ENCODE data around the gene PRUNE1. TPM values are rescaled to one million over a fixed set of nuclear protein-coding genes. Genes with fewer than 3 reads are reported as not detected.

PRUNE1 gene
- total RNA-seq, 1 experiment from 2014 or later = 24.3 TPM

- no peaks in the 10 kb centered on the region; the same call in 1 of the 2 replicates for H3K36me3 ChIP-seq (ENCODE audit: control insufficient read depth, insufficient read depth, low read length)
- no peaks in the 10 kb centered on the region for H3K27me3 Mint-ChIP-seq (ENCODE audit: insufficient read depth, unreplicated experiment)
- no peaks in the 10 kb centered on the region for H3K4me1 Mint-ChIP-seq (ENCODE audit: low read depth, unreplicated experiment)
- H3K27me3 ChIP-seq (replicated peaks; ENCODE audit: control insufficient read depth, insufficient read depth, low read length) = no peaks in the 10 kb centered on the region
- POLR2A ChIA-PET = no interaction called here
- CTCF ChIA-PET = no interaction called here
- H3K4me1 ChIP-seq = no peaks in the 10 kb centered on the region
- H3K27ac Mint-ChIP-seq (ENCODE audit: unreplicated experiment) = no peak overlapping the region
- no peak for DNase-seq
- intact Hi-C loops (cut with micrococcal nuclease; ENCODE audit: unreplicated experiment) = no loop called here
- no peak overlapping the region for H3K4me3 Mint-ChIP-seq (ENCODE audit: unreplicated experiment)
- no peaks in the 10 kb centered on the region for H3K9me3 Mint-ChIP-seq (ENCODE audit: unreplicated experiment)
- no TSS peak for BruUV-seq (replicated peaks)
- TF ChIP-seq CTCF (IDR thresholded peaks at IDR 0.05; ENCODE audit: insufficient read depth in 1 of 2, low read depth in 1 of 2, low read length in 1 of 2, severe bottlenecking in 1 of 2, unreplicated experiment in 1 of 2) = no peak
- H3K9me3 ChIP-seq = no peaks in the 10 kb centered on the region
- no peak overlapping the region for H3K4me3 ChIP-seq (ENCODE audit: low read depth, low read length)
- peaks cover 18% of the 10 kb centered on the region for H3K36me3 Mint-ChIP-seq (ENCODE audit: insufficient read depth, unreplicated experiment)
Observed at GRCh38 chr1:151037032-151037431, 28.8 kb downstream of the PRUNE1 start.

GRCh38 chr1:151039521-151039920, 31.3 kb downstream of the PRUNE1 start:
- Mint-ChIP-seq H3K4me1 (ENCODE audit: low read depth, unreplicated experiment) (no peaks in the 10 kb centered on the region), H3K9me3 (ENCODE audit: unreplicated experiment) (no peaks in the 10 kb centered on the region), H3K4me3 (ENCODE audit: unreplicated experiment) (no peak overlapping the region), H3K27me3 (ENCODE audit: insufficient read depth, unreplicated experiment) (no peaks in the 10 kb centered on the region), H3K36me3 (ENCODE audit: insufficient read depth, unreplicated experiment) (peaks cover 6% of the 10 kb centered on the region), H3K27ac (ENCODE audit: unreplicated experiment) (no peak overlapping the region)
- CTCF ChIA-PET = interaction anchor here (1.3 kb wide), 1 partner anchor 8 kb away, joined by 3 read pairs; the partner anchor contains the start of gene C1orf56
- H3K27me3 ChIP-seq (replicated peaks; ENCODE audit: control insufficient read depth, insufficient read depth, low read length) = no peaks in the 10 kb centered on the region
- H3K9me3 ChIP-seq = no peaks in the 10 kb centered on the region
- no TSS peak for BruUV-seq (replicated peaks)
- intact Hi-C loops (cut with micrococcal nuclease; ENCODE audit: unreplicated experiment) = no loop called here
- no peak overlapping the region for H3K4me3 ChIP-seq (ENCODE audit: low read depth, low read length)
- TF ChIP-seq CTCF (IDR thresholded peaks at IDR 0.05; ENCODE audit: insufficient read depth in 1 of 2, low read depth in 1 of 2, low read length in 1 of 2, severe bottlenecking in 1 of 2, unreplicated experiment in 1 of 2) = no peak
- no peaks in the 10 kb centered on the region for H3K36me3 ChIP-seq (ENCODE audit: control insufficient read depth, insufficient read depth, low read length)
- no peak for DNase-seq
- no peaks in the 10 kb centered on the region for H3K4me1 ChIP-seq
- POLR2A ChIA-PET = no interaction called here

- no peak for DNase-seq
- ChIA-PET POLR2A (no interaction called here), CTCF (no interaction called here)
- no peaks in the 10 kb centered on the region for H3K9me3 ChIP-seq
- BruUV-seq (replicated peaks) = no TSS peak
- no peaks in the 10 kb centered on the region for H3K4me1 Mint-ChIP-seq (ENCODE audit: low read depth, unreplicated experiment)
- no peaks in the 10 kb centered on the region for H3K27me3 ChIP-seq (replicated peaks; ENCODE audit: control insufficient read depth, insufficient read depth, low read length)
- H3K4me1 ChIP-seq = no peaks in the 10 kb centered on the region
- H3K27me3 Mint-ChIP-seq (ENCODE audit: insufficient read depth, unreplicated experiment) = no peaks in the 10 kb centered on the region
- no peak for TF ChIP-seq CTCF (IDR thresholded peaks at IDR 0.05; ENCODE audit: insufficient read depth in 1 of 2, low read depth in 1 of 2, low read length in 1 of 2, severe bottlenecking in 1 of 2, unreplicated experiment in 1 of 2)
- no peak overlapping the region for H3K27ac Mint-ChIP-seq (ENCODE audit: unreplicated experiment)
- no peak overlapping the region for H3K4me3 Mint-ChIP-seq (ENCODE audit: unreplicated experiment)
- H3K36me3 ChIP-seq (ENCODE audit: control insufficient read depth, insufficient read depth, low read length) = no peaks in the 10 kb centered on the region
- peaks cover 21% of the 10 kb centered on the region for H3K36me3 Mint-ChIP-seq (ENCODE audit: insufficient read depth, unreplicated experiment)
- intact Hi-C loops (cut with micrococcal nuclease; ENCODE audit: unreplicated experiment) = no loop called here
- H3K4me3 ChIP-seq (ENCODE audit: low read depth, low read length) = no peak overlapping the region
- H3K9me3 Mint-ChIP-seq (ENCODE audit: unreplicated experiment) = no peaks in the 10 kb centered on the region
Observed at GRCh38 chr1:151043163-151043562, 34.9 kb downstream of the PRUNE1 start.

Data from Caco-2 (cell line).